HG02642 (cell line): ENCODE data around the gene PLPPR1.
"Not testable (repeated sequence)": the region's sequence is repeated elsewhere in the genome, so short reads cannot be mapped to it uniquely, and the experiment has no call there.

Experiments
- ATAC-seq: cut with Tn5 transposase; IDR thresholded peaks from one replicate; pipeline ENCODE4 v1.9.1; 2021; ENCODE audit warnings: mild to moderate bottlenecking; ENCODE audit not compliant: unreplicated experiment, poor library complexity

PLPPR1 gene

DNA sequence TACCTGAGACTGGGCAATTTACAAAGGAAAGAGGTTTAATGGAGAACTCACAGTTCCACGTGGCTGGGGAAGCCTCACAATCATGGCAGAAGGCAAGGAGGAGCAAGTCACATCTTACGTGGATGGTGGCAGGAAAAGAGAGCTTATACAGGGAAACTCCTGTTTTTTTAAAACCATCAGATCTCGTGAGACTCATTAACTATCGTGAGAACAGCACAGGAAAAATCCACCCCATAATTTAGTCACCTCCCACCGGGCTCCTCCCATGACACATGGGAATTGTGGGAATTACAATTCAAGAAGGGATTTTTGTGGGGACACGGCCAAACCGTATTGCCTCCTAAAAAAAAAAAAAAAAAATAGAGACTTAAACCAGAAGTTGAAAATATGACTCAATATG lies 11.1 kb downstream of the PLPPR1 start:
- ATAC-seq = not testable (repeated sequence)

DNA sequence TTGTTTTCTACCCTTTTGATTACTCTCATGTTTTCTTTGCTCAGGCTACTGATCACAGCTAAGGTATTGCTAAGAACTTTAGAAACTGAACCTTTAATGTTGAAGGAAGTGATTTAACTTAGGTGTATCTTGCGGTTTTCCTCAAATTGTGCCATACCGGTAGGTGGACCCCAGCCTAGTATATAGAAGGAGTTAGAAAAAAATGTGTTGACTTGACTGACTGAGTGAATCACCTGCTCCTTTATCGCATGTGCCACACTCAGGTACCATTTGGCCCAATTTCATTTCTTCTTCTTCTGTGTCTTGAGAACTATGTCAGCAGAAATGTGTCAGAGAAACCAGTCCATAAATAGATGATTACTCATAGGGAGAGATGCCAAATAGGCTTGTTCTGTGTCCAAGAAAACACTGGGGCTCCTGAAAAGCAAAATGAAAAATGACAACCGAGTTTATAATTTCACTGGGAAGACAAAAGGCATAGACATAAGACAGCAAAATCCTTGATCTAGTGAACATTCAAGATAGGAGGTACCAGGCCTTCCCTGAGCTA lies 19.4 kb downstream of the PLPPR1 start:
- no peak for ATAC-seq

DNA sequence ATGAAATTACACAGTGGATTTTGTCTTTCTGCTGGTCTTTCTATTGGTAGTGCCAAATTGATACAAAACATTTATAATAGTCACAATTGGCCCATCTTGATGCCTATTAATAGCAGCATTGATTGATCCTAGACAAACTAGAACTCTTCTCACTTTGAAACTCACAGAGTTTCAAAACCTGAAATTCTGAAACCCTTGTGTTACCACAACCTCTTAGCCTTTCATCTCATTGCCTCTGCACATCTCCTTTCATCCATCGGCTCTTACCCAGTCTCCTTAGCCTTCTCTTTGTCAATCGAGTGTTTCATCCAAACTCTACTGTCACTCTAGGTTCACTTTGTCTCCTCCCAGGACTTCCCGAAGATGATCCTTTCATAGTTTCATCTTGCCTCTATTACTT lies 22.1 kb downstream of the PLPPR1 start:
- ATAC-seq = no peak

DNA sequence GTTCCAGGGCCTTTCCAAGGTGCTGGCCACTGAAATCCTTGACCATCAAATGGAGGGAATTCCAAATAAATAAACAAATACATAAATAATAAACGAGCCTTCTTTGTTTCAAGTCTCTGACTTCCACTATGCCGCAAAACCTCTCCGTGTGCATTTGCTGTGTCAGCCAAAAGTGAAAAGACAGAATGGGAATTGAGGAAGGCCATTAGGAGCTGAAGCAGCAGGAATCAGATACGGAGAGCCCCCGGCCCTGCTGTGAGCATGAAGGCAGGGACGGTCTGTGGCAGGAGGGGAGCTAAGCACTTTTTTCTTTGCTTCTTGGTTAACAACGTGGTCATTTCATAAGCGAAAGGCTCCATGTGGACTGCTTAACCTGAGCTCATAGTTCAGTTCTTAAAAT lies 26.1 kb downstream of the PLPPR1 start:
- ATAC-seq = no peak

DNA sequence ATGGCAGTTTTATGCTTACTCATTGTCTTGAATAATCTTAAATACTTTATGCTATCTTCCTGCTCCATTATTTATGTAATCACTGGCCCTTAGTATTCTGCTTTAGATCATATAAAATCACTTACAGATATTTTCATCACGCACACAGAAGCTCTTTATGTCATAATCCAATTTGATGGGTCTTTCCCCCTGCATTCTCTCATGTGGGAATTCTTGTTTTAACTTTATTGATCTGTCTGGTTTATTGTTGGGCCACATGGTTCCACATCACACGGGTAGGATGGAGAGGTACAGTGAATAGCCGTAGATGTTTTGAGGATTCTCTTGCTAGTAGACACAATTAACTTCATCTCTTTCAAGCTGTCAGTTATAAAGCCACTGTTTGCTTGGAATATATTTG lies 27.0 kb downstream of the PLPPR1 start:
- ATAC-seq = no peak

DNA sequence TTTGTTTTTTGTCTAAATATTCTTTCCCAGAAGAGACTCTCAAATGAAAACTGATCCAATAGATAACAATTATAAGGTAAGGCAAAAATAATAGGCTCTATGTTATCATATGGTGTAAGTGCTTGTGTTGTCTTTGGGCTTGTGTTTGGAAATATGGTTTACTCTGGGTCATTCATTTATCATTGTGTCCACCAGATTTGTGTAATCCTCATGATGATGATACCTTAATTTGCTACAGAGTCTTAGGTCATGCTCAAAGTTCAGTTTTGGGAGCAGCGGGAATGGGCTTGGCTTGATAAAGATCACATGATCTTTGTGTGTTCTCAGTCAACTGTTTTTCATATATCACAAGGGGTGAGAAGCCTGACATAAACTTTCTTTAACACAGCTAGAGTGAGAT lies 34.2 kb downstream of the PLPPR1 start:
- ATAC-seq = no peak

DNA sequence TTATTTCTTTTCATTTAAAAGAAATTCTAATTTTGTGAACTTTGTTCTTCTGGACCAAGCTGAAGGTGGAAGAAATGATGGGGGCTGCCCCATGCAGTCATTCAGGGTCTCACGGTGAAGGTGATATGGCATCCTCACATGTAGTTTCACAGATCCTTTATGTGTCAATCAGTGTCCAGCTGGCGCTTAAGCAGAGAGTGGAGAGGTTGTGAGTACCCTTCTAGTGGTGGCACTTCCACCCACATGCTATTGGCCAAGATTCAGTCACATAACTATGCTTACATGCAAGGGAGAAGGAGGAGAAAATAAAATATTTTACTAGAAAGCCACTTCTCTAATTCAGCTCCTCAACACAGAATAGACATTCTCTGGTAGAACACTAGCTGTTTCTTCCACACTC lies 34.7 kb downstream of the PLPPR1 start:
- no peak for ATAC-seq

DNA sequence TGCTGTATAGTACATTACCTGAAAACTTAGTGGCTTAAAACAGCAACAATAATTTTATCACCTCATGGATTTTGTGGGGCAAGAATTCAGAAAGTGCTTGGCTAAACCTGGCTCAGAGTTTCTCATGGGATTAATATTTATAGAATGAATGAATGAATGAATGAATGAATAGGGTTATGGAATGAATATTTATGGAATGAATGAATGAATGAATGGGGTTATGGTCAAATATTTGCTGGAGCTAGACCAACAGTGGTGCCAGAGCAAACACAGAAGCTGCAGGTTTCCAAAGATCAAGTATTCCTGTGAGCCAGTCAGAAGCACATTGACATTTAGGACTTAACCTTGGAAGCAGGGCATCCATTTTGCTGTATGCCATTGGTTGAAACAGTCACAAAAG lies 35.7 kb downstream of the PLPPR1 start:
- no peak for ATAC-seq

DNA sequence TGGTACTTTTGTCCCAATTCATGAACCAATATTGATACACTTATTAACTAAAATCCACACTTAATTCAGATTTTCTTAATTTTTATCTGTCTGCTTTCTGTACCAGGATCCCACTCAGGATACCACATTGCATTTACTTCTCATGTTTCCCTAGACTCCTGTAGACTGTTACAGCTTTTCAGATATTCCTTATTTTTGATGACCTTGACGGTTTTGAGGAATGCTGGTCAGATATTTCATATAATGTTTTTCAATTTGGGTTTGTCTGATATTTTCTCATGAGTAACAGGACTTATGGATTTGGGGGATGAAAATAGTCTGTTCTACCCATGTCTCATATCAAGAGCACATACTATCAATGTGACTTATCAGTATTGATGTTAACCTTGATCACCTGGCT lies 37.4 kb downstream of the PLPPR1 start:
- ATAC-seq = no peak

DNA sequence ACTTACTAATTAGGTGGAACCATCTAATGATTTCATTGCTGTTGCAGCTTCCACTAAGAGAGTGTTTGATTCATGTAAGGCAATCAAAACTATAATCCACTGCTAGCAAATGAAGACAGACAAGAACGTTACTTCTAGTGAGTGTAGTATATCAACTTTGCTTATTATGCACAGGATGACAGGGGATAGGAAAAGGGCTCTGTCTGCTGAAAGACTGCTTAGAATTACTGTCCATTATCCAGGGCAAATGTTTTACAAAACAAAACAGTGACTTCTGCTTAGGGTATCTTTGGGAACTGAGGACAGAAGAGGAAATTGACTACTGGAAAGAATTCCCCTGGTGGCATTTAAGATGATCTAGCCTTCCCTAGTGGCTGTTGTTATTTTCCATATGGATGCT lies 40.2 kb downstream of the PLPPR1 start:
- no peak for ATAC-seq

DNA sequence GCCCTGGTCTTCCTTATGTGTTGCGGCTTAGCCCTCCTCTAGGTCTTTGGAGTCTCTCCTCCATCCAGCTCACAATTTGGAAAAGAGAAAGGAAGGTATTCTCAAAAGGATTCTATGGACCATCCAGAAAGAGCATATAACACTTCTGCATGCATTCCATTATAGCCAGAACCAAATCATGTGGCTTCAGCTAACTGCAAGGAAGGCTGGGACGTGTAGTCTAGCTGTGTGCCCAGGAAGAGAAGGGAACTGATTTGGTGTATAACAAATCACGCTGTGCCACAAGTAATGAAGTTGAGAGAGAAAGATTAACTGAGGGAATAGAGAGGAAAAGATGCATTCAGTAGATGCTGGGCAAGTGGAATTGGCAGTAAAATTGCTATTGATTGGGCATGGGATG lies 43.7 kb downstream of the PLPPR1 start:
- no peak for ATAC-seq

DNA sequence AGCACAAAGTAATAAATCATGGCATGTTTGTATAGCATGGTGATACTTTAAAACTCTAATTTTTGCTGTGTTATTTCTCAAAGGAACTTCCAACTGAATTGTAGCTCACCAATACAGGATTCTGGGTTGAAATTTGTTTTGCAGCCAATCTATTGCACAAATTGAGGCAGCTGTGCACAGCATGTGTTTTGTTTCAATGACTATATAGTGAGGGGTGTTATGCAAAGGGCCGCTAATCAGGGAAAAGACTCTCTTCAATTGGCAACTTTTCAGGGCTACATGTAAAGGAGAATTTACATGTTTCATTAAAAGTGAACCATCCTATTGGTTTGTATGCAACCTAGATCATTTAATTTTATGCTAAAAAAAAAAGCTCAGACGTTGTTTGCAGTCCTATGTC lies 44.6 kb downstream of the PLPPR1 start:
- no peak for ATAC-seq

DNA sequence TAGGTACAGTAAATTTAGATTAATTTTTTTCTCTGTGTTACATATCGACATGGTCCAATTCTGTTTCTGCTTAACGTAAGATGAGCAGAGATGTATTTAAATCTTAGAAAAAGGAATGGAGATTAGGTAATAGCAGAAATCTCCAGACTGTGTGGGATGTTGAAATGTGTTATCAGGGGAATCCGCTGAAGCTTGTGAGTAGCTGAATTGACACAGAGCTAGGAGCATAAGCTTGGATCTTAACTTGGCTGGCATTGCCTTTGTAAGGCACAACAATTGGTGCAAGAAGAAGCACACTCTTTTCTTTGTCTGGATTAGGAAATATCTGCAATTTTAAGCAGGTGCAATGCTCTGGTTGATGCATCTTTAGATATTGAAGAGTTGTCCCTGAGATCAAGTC lies 53.1 kb downstream of the PLPPR1 start:
- ATAC-seq = no peak

DNA sequence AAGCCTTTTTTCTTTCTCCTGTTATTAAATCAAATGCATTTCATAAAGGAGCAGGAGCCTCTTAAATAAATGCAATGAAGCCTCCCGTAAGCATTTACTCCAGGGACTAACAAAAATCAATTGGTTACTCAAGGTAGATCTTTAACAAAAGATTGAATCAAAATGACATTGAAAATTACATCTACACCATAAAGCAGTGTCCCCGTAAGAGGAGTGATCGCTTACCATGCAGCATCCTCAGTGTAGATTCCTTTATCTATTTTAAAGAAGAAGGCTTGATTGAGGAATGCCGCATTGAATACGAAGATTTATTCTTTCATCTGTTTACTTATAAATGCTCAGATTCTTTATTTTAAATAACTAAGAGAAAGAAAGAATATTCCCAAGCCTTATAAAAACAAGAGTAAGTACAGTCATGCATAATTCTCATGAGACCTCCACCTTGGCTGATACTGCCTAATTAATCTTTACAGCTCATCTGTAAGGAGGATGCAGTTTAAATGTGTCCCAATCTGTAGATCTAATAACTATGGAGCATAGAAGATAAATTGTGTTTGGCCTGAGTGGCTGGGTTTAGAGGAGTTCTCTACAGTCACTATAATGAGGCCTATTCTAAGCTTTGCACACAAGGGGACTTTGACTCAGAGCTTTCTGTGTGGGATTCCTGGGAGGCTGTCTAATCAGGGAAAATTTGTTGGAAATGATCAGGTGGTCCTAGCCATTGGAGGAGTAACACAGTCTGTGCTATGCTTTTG lies 55.1 kb downstream of the PLPPR1 start:
- ATAC-seq = no peak

DNA sequence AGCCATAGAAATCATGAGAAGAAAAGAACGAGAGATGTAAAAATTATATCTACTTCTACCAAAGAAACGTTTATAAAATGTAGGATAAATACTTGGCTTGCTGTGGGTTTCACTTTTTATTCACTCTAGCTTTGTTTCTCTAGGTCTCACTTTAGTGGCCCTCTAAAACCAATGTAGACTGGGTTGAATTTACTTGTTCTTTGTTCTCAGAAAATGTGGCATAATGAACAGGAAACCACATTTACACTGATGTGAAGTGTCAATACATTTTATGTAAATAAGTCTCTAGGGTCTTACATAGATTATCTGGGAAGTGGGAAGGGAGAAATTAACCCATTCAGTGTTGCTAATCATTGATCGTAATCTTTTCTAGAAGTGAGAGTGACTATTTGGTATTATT lies 58.9 kb downstream of the PLPPR1 start:
- ATAC-seq = no peak

DNA sequence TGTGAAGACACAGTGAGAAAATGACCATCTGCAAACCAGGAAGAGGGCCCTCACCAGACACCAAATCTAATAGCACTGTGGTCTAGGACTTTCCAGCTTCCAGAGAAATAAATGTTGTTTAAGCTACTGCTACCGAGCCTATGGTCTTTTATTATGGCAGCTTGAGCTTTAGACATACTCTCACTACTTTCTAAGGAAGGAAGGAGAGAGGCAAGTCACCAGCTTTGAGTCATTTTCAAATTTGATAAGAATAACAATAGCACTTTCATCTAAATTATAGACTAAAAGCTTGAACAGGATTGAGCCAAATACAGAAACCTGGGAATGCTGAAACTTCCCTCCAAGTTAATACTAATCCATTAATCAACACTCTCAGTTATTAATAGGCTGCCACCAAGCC lies 64.4 kb downstream of the PLPPR1 start:
- ATAC-seq = no peak

DNA sequence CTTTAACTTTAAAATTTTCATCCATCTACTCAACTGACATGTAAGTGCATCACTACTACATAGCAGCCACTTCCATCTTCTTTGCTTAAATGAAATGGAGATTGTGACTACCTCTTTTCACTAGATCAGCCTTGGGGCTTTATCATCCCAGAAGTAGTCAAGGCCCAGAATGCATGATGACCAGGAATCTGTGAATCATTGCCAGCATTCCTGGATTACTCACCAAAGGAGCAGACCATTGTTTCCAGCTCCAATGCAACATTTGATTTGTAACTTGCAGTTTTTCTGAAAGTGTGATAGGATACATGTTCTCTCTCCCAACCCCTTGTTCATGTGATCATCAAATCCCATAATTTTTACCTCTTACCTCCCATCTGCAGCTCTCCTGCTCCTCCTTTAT lies 65.1 kb downstream of the PLPPR1 start:
- no peak for ATAC-seq

DNA sequence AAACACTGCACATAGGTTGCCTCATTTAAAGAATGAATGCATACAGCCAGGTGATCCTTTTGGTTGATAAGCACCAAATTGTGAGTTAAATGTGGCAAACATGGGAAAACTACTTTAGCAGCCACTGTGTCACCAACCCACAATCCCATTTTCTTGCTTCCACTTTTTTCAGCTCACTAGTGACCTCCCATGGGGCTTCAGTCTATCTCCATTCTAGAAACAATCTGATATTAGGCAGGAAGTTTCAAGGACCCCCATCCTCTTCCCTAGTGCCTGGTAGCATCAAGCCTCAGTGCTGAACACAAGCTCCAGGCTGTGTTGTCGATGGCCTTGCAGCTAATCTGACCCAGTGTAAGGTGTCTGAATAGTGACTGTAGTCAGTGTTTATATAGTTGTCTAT lies 66.2 kb downstream of the PLPPR1 start:
- no peak for ATAC-seq

DNA sequence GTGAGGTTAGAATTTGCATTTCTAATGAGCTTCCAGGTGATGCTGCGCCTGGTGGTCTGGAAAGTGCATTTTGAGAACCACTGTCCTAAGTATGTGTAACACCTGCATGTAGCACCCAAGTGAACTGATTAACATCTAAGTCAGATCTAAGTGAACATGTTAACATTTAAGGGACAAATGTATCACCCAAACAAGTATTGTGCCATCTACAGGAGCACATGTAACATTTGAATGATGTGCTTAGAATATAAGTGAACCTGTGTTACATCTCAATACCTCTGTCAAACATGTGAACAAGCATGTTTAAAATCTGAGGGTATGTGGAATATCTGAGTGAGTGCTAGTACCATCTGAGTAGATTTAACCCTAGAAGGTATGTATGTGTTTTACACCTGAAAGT lies 68.7 kb downstream of the PLPPR1 start:
- ATAC-seq = no peak

DNA sequence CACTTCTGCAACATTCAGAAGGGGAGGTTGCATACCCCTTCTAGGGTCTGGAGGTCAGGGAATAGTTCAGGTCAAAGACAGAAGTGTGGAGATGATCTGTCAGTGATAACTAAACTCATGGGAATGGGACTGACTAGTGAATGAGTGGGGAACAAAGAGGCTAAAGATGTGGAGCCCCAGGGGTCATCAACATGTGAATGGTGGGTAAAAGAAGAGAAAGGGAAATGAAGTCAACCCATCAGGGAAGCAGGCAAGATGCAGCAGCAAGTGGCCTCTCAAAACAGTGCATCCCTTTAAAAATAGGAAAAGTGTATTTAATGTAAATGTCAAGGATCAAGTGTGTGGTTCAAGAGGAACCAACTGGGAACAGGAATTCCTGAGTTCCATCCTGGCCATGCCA lies 69.9 kb downstream of the PLPPR1 start:
- no peak for ATAC-seq

DNA sequence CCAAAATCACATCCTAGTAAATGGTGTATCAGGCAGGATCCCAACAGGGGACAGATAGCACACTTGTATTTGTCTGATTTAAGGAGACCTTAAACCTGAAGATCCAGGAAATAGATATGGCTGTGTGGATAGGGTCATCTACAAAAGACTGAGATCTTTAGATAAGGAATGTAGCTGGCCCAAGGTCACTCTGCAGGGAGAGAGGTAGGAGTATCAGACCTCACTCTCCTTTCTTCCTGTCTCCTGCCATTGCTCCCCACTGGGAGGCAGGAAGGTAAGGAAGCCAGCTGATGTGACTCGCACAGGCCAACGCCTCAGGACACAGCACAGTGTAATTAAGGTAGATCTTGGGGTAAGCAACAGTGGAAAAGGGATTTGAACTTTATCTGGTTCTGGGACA lies 85.8 kb downstream of the PLPPR1 start:
- no peak for ATAC-seq

DNA sequence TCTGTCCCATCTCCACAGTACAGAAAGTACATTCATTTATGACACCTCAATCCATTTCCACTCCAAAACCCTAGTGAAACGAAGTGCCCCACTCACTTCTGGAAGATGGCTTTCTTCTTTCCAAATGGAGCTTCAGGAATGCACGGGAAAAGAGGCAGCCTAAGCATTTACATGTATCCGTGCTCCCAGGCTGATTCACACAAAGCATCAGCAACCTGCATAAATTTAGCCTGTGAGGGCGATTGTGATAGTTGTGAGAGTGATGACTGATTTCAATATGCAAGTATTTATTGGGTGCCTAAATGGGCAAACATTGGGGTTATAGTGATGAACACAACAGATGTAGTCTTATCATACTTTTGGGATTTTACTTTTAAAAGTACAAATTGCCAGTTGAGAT lies 86.6 kb downstream of the PLPPR1 start:
- no peak for ATAC-seq

DNA sequence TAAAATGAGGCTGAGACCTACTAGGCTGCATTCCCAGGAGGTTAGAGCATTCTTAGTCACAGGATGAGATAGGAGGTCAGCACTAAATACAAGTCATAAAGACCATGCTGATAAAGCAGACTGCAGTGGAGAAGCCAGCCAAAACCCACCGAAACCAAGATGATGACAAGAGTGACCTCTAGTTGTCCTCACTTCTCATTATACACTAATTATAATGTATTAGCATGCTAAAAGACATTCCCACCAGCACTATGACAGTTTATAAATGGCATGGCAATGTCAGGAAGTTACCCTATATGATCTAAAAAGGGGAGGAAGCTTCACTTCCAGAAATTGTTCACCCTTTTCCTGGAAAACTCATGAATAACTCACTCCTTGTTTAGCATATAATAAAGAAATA lies 88.6 kb downstream of the PLPPR1 start:
- no peak for ATAC-seq
